IPS-15b (cell line): ENCODE results near the gene HTR6.

Source experiments
- H3K27me3 ChIP-seq: one replicate; pipeline ENCODE4 v1.6.1; 2013; ENCODE audit warnings: low read length; ENCODE audit not compliant: control insufficient read depth, insufficient read depth
- H3K36me3 ChIP-seq: one replicate; pipeline ENCODE4 v1.6.1; 2013; ENCODE audit warnings: low read length; ENCODE audit not compliant: control insufficient read depth, insufficient read depth
- H3K4me1 ChIP-seq: one replicate; pipeline ENCODE4 v1.6.1; 2013; ENCODE audit warnings: mild to moderate bottlenecking, low read length; ENCODE audit not compliant: control insufficient read depth, insufficient read depth
- H3K4me3 ChIP-seq: one replicate; pipeline ENCODE4 v1.5.1; 2013; ENCODE audit warnings: low read depth, low read length
- H3K9ac ChIP-seq: one replicate; pipeline ENCODE4 v1.6.1; 2013; ENCODE audit warnings: low read depth, mild to moderate bottlenecking, low read length
- H3K9me3 ChIP-seq: one replicate; pipeline ENCODE4 v1.6.1; 2013; ENCODE audit warnings: mild to moderate bottlenecking, low read length; ENCODE audit not compliant: control insufficient read depth, insufficient read depth

The HTR6 gene

DNA sequence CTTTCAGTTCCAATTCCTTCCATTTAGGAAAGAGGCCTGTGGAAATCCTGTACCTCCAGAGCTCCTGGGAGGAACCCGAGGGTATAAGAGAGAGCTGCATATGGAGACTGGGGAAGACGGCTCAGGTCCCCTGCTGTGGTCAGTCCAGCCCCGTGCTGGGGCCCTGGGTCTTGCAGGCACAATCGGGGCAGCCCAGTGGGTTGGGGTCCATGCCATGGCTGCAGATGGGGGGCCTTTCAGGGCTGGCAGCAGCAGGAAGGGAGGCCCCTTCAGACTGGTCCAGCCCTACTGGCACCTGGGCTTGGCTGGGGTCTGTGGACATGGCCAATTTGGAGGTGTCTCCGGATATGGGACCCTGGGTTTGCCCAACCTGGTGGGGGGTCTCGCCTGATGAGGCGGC lies 18.2 kb downstream of the HTR6 start:
- Histone ChIP-seq H3K27me3 (no peaks in the 10 kb centered on the region), H3K4me1 (peaks cover 5% of the 10 kb centered on the region), H3K9ac (no peak overlapping the region), H3K36me3 (no peaks in the 10 kb centered on the region), H3K9me3 (no peaks in the 10 kb centered on the region), H3K4me3 (no peak overlapping the region)

DNA sequence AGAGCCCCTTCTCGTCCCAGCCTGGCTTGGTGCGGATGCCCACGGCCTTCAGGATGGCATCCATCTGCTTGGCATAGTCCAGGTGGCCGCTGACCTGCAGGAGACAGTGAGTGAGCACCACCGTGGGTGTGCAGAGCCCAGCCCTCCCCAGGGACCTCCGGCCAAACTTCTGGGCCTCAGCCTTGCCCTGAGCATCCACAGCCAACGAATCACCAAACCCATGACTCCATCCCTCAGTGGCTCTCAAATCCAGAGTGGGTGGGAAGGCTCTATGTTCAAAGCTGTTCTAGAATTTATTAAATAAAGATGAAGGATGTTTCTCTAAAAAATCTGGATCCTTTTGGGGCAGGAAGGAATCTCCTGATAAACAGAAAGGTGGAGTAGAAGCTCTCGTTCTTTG lies 18.7 kb downstream of the HTR6 start:
- Histone ChIP-seq H3K9me3 (no peaks in the 10 kb centered on the region), H3K36me3 (no peaks in the 10 kb centered on the region), H3K9ac (no peak overlapping the region), H3K4me3 (no peak overlapping the region), H3K27me3 (no peaks in the 10 kb centered on the region), H3K4me1 (peaks cover 5% of the 10 kb centered on the region)

DNA sequence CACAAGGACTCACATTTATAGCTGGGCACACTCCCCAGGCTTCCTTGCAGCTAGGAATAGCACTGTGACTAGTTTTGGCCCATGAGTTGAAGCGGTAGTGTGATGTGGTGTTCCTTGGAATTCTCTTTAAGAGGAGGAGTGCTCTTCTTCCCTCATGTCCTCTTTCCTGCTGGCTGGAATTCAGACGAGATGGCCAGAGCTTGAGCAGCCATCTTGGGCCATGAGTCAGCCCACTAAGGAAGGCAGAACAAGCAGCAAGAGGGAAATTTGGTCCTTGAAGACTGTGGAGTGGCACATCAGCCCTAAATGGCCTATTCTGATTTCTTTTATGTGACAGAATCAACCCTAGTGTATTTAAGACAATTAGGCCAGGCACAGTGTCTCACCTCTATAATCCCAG lies 20.0 kb downstream of the HTR6 start:
- Histone ChIP-seq H3K36me3 (no peaks in the 10 kb centered on the region), H3K9ac (no peak overlapping the region), H3K27me3 (no peaks in the 10 kb centered on the region), H3K9me3 (no peaks in the 10 kb centered on the region), H3K4me1 (peaks cover 5% of the 10 kb centered on the region), H3K4me3 (no peak overlapping the region)

DNA sequence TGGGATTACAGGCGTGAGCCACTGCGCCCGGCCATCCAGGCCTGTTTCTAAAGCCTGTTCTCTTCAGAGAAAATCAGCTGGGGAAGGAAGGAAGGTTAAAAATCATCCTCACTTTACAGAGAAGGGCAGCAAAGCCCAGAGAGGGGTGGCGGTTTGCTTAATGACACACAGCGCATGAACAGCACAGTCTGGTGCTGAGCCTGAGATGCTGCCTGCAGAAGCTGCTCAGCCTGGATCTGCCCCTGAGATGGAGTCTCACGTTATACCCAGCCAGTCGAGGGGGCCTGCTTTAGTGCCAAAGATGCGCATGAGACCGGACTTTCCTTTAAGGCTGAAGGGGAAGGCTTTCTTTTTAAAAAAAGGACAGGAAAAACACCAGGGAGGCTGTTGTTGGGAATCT lies 21.3 kb downstream of the HTR6 start:
- no peak overlapping the region for H3K9ac ChIP-seq
- peaks cover 5% of the 10 kb centered on the region for H3K4me1 ChIP-seq
- H3K36me3 ChIP-seq: no peaks in the 10 kb centered on the region
- H3K9me3 ChIP-seq: no peaks in the 10 kb centered on the region
- H3K27me3 ChIP-seq: no peaks in the 10 kb centered on the region
- no peak overlapping the region for H3K4me3 ChIP-seq

DNA sequence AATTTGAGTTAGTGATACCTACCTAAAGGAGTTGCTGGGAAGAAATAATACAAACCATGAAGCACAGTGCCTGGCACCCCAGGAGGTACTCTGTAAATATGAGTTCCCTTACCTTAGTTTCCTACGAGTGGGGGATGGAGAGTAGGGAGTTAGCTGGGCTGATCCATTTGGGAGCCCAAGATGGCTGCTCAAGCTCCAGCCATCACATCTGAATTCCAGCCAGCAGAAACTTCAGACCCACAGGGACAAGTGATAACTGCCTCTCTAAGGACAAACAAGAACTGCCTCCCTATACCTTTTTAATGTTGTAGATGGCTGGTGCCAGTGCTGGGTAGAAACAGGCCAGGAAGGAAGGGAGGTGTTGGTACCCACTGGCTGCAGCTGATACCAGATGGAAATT lies 22.7 kb downstream of the HTR6 start:
- Histone ChIP-seq H3K4me3 (no peak overlapping the region), H3K27me3 (no peaks in the 10 kb centered on the region), H3K9me3 (no peaks in the 10 kb centered on the region), H3K4me1 (peaks cover 5% of the 10 kb centered on the region), H3K36me3 (no peaks in the 10 kb centered on the region), H3K9ac (no peak overlapping the region)

DNA sequence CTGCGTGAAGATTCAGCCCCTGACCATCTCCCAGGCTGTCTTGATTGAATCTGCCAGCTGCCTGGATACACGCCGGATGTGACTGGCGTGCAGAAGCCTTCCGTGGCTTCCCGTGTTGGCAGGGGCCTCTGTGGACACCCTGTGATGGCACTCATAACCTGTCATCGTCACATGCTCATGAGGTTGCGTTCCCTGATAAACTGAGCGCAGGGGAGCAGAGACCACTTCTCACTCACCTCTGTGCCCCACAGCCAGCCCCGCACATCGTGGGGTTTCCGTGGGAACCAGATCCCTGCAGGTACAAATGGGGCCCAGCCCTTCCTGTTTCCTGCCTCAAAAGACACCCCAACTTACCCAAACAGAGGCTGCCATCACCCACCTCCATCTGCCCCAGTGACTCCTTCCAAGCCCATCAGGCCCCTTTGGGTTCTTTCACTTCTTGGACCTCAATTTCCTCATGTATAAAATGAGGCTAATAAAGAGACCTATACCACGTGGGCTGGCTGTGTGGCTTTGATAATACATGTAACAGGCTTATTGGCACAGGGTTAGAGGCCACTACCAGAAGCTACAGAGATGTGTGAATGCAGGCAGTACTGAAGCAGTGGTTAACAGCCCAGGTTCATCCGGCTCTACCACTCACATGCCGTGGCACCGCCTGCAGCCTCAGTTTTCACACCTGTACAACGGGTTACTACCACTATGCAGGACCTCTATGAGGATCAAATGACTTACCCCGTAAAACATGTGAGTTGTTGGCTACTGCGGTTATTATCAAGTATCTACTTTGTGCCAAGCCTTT lies 23.6 kb downstream of the HTR6 start:
- no peaks in the 10 kb centered on the region for H3K9me3 ChIP-seq
- H3K27me3 ChIP-seq: no peaks in the 10 kb centered on the region
- H3K9ac ChIP-seq: no peak overlapping the region
- H3K4me1 ChIP-seq: peaks cover 5% of the 10 kb centered on the region
- no peak overlapping the region for H3K4me3 ChIP-seq
- no peaks in the 10 kb centered on the region for H3K36me3 ChIP-seq

DNA sequence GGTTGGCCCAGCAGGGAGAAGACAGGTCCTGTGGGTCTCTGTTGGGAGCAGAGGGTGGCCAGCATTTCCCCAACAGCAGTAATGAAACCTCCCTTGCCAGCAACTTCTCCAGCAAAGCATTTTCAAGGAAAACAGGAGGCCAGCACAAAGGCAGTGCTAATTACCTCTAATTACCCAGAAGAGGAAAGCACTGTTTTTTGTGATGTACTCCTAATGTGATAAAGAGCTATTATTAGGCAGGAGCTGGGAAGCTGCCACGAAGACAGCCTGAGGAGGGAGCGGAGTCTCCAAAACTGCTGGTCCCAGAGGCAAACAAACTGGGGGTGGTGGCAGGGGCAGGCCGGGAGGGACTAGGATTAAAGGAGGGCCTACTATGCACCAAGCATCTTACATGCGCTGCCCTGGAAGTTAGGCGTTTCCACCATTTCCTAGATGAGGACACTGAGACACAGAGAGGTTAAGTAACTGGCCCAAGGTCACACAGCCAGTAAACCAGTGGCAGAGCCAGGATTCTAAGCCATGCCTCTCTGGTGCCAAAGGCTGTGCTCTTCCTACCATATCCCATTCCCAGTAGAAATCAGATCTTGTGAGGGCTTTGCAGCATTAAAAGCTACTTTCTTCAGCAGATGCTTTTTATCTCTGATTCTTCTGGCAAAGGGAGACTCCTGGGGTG lies 24.5 kb downstream of the HTR6 start:
- Histone ChIP-seq H3K4me3 (no peak overlapping the region), H3K9me3 (no peaks in the 10 kb centered on the region), H3K27me3 (no peaks in the 10 kb centered on the region), H3K4me1 (peaks cover 5% of the 10 kb centered on the region), H3K36me3 (no peaks in the 10 kb centered on the region), H3K9ac (no peak overlapping the region)

DNA sequence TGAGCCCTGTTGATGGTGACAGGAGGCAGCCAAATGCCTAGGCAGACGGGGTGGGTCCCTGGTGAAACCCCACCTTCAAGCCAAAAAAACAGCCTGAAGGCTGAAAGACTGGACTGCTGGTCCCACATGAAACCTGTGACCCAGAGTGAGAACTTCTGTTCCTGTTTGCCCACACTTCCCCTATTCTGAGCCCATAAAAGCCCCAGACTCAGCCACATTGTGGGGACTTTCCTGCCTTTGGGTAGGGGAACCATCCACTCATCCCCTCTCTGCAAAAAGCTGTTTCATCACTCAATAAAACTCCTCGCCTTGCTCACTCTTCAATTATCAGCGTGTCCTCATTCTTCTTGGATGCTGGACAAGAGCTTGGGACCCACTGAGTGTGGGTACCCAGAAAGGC lies 25.2 kb downstream of the HTR6 start:
- Histone ChIP-seq H3K4me1 (peaks cover 5% of the 10 kb centered on the region), H3K4me3 (no peak overlapping the region), H3K27me3 (no peaks in the 10 kb centered on the region), H3K9ac (no peak overlapping the region), H3K36me3 (no peaks in the 10 kb centered on the region), H3K9me3 (no peaks in the 10 kb centered on the region)

DNA sequence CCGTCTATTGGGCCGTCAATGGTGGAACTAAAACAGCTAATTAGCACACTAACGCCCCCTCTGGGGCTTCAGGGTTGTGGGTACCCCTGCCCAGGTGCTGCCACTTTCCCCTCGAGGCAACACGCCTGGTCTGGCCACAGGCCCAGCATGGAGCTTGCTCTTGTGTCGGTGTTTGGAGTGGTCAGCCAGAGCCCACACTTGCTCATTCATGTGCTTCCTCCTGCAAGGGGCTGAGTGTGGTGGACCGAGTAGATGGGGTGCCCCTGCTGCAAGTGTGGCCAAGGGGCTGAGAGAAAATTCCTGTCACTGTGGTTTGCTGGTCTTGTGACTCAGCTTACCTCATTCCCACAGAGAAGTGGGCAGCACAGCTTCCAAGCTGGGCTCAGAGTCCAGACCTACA lies 25.7 kb downstream of the HTR6 start:
- Histone ChIP-seq H3K9ac (no peak overlapping the region), H3K27me3 (no peaks in the 10 kb centered on the region), H3K36me3 (no peaks in the 10 kb centered on the region), H3K9me3 (no peaks in the 10 kb centered on the region), H3K4me3 (no peak overlapping the region), H3K4me1 (peaks cover 5% of the 10 kb centered on the region)

DNA sequence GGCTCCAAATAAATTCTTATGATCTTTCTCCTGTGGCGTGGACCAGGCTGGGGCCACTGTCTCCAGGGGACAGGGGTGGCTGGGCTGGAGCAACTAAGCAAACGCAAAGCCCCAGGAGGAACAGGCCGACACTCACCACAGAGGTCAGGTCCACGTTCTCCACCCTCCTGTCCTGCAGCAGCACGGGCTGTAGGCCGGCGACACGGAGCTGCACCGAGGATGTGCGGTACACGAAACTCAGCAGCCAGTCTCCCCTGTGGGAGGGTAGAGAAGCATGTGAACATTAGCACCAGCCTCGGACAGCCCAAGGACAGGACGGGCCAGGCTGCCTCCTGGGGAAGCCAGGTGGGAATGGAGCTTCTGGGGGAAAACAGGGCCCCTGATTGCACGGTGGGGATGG lies 29.6 kb downstream of the HTR6 start:
- H3K27me3 ChIP-seq: no peaks in the 10 kb centered on the region
- no peak overlapping the region for H3K9ac ChIP-seq
- H3K4me3 ChIP-seq: no peak overlapping the region
- no peaks in the 10 kb centered on the region for H3K36me3 ChIP-seq
- H3K4me1 ChIP-seq: no peaks in the 10 kb centered on the region
- no peaks in the 10 kb centered on the region for H3K9me3 ChIP-seq

DNA sequence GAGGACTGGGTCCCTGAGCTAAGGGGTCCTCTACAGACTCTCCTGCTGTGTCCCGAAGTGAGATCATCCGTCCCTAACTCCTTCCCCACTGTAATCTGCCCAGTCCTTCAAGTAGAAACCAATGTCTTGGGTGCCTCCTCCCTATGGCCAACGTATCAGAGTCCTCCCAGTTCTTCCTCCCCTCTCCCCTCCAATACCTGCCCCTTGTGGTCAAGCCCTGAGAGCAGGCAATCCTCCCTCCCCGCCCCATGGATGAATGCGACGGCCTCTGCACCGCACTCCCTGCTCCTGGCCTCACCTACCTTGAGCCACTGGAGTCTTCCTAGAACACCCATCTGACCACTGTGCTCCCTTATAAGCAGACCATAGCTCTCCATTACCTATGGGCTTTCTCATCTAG lies 31.1 kb downstream of the HTR6 start:
- no peak overlapping the region for H3K9ac ChIP-seq
- no peaks in the 10 kb centered on the region for H3K36me3 ChIP-seq
- no peak overlapping the region for H3K4me3 ChIP-seq
- no peaks in the 10 kb centered on the region for H3K9me3 ChIP-seq
- H3K4me1 ChIP-seq: no peaks in the 10 kb centered on the region
- H3K27me3 ChIP-seq: no peaks in the 10 kb centered on the region

DNA sequence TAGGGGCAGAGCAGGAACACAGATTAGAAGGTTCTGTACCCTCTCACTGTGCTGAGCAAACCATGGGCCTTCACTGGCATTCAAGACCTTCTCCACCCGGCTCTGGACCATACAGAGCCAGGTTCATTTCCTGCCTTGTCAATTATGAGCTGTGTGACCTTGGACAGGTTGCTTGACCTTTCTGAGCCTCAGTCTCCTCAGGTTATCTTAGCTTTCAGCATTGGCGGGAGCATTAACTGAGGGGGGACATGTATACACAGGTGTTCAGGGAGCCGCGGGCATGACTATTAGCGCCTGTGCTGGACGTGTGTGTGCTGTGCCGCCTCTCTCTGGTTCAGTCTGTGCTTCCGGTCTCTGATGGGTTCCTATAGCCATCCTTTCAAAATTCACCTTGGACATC lies 32.1 kb downstream of the HTR6 start:
- H3K4me1 ChIP-seq: no peaks in the 10 kb centered on the region
- no peaks in the 10 kb centered on the region for H3K9me3 ChIP-seq
- no peak overlapping the region for H3K4me3 ChIP-seq
- no peaks in the 10 kb centered on the region for H3K27me3 ChIP-seq
- H3K36me3 ChIP-seq: no peaks in the 10 kb centered on the region
- no peak overlapping the region for H3K9ac ChIP-seq
